HG02885 (cell line): ENCODE data around the gene LSP1.

Experiments used
- ATAC-seq: cut with Tn5 transposase; IDR thresholded peaks from one replicate; pipeline ENCODE4 v1.9.1; 2021; ENCODE audit warnings: mild to moderate bottlenecking; ENCODE audit not compliant: unreplicated experiment, poor library complexity

Gene LSP1

DNA sequence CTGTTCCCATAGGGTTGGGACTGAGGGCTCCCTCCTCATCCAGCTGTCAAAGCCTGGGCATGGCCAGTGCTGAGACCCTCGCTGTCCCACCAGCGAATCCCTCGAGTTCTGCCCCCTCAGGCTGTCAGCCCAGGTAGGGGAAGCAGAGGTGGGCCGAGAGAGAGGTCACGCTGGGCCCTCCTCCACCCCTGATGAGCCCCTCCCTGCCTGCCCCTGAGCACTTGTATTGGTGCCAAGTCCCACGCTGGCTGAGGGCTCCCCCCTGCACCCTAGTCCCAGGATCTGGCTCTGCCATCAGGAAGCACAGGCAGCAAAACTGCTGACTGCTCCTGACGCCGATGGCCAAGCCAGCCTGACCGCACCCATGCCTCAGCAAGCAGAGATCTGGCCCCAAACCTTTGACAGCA is 35.5 kb downstream of the LSP1 start:
- ATAC-seq, result no peak

DNA sequence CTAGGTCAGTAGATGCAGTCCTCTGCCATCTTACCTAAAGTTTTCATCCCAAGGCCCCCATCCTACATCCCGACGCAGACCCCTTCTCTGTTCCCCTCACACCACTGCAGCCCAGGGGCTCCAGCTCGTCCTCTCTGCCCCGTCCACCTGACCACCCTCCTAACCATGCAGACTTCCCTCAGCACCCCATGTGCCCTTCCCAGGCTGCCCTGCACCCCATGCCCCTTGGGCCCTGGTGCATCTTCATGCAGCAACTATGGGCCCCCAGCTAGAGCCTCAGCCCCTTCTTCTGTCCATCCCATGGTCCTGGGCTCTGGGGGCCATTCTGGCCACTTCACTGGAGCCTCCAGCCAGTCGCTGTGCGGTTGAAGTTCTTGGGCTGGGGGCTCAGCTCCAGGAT is 35.9 kb downstream of the LSP1 start:
- no peak for ATAC-seq

DNA sequence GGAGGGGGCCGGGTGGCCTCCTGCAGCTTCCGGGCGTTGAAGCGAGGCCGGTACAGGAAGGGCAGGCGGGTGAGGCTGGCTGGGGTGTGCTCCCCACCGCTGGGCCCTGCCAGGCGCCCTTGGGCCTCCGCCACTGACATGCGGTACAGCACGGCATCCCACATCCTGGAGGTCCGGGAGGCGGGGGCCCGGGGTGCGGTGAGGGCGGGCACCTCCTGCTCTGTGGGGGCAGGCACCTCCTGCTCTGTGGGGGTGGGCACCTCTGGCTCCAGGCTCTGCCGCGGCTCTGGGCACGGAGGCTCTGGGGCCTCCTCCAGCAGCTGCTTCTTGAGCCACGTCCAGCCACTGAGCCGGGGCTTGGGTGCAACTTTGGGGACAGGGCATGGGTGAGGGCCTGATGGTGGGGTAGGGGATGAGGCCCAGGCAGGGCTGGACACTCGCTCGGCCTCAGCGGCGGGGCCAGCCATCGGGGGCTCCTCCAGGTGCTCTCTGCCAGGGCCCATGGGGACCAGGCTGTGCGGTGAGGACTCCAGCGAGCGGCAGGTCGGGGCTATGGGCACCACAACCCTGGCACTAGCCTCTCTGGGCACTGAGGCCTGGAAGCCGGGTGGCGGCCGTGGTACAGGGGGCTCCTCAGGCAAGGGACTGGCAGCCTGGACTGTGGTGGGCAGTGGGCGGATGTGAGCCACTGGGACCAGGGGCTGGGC is 36.5 kb downstream of the LSP1 start:
- ATAC-seq, result no peak

GRCh38 chr11:1889941-1890855 is 37.3 kb downstream of the LSP1 start:
- ATAC-seq, result no peak

DNA sequence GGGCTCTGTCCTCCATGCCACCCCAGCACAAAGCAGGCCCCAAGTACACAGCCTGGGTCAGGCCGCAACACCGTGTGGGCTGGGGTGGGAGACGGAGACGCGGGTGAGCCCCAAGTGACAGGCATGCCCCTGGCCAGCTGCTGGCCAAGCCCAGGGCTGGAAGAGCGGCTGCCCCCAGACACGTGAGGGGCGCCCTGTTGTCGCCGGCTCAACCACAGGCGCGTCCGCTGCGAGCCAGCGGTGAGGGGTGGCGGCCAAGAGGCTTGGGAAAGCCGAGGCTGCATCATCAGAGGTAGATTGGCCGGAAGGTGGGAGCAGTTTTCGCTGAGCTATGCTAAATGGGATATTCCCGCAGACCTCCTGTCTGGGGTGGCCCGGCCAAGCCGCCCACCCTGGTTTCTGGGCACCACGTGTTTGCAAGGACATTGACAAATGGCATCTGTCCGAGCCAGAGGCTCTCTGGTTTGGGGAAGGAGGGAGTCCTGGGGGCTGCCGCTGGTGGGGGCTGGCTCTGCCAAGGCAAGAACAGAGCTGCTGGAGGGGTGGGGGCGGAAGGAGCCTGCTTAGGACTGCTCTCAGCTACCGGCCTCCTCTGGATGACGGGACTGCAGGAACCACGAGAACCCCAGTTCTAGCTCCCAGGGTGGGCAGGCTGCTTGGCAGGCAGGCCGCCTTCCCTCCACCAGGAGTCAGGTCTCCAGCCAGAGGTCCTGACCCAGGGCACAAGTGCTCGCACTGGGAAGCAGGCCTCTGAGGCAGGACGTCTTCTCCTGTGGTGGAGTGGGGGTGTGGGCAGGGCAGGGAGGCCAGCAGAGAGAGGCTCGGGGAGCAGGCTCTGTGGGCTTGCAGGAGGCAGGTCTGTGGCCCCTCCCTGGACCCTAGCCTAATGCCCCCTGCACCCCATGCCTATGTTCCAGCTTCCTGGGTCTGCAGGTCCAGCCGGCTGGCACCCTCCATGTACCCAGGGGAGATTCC is 38.3 kb downstream of the LSP1 start:
- no peak for ATAC-seq

DNA sequence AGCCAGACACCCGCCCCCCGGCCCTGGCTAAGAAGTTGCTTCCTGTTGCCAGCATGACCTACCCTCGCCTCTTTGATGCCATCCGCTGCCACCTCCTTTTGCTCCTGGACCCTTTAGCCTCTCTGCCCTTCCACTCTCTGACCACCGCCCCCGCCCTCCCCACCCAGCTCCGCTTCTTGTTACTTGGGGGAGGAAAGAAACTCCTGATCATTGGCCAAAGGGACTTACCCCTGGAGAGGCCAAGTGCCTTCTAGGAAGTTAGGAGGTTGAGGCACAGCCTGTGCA is 38.9 kb downstream of the LSP1 start, which contains the start of gene PRR33:
Gene PRR33, minus strand, starts transcription at position 65 of the 285 bp plus-strand sequence. CDS start 1,311 bp downstream, outside the sequence.
- no peak for ATAC-seq

GRCh38 chr11:1892116-1892515 is 39.2 kb downstream of the LSP1 start:
- ATAC-seq, result no peak

DNA sequence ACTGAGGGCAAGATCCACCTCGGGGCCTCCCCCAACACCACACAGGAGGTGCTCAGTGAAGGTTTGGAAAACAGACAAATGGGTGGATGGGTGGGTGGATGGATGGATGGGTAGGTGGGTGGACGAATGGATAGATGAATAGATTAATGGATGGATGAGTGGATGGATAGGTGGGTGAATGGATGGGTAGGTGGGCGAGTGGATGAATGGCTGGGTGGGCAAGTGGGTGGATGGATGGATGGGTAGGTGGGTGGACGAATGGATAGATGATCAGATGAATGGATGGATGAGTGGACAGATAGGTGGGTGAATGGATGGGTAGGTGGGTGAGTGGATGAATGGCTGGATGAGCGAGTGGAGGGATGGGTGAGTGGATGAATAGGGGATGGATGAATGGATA is 39.7 kb downstream of the LSP1 start:
- no peak for ATAC-seq

- ATAC-seq, result no peak
Observed at GRCh38 chr11:1893581-1894359, 40.9 kb downstream of the LSP1 start.

- no peak for ATAC-seq
Observed at GRCh38 chr11:1894759-1895158, 41.9 kb downstream of the LSP1 start.

DNA sequence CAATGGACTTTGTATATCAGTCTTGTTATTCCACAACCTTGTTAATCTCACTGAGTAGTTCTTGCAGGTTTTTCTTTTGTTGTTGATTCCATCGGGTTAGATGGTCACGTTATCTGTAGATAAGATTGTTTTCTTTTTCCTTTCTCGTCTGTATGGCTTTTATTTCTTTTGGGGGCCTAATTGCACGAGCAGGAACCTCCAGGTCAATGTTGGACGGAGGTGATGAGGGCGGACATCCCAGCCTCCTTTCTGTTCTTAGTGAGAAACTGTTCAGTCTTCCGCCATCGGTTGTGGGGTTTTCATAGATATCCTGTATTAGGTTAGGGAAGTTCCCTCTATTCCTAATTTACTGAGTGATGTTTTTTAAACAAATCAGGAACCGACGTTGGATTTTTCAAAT is 43.6 kb downstream of the LSP1 start:
- no peak for ATAC-seq

DNA sequence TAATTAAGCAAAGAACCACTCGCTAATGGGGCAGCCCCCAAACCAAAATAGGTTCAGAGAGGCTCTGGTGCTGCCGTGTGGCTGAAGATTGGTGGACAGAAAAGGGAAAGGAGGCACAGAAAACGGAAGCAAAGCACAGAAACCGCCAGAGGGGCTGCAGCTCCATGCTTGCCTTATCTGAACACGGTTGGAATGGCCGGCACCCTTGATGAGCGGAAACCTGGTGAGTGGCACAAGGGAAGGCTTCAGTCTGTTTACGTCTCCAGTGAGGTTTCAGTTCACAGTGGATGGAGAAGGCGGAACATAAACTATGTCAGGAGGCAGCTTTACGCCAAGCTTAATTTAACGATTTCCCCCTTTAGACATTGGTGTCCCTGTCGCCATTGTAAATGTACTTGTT is 44.0 kb downstream of the LSP1 start:
- no peak for ATAC-seq

GRCh38 chr11:1899090-1899489 is 46.2 kb downstream of the LSP1 start:
- no peak for ATAC-seq

GRCh38 chr11:1899686-1900085 is 46.8 kb downstream of the LSP1 start:
- ATAC-seq, result no peak

DNA sequence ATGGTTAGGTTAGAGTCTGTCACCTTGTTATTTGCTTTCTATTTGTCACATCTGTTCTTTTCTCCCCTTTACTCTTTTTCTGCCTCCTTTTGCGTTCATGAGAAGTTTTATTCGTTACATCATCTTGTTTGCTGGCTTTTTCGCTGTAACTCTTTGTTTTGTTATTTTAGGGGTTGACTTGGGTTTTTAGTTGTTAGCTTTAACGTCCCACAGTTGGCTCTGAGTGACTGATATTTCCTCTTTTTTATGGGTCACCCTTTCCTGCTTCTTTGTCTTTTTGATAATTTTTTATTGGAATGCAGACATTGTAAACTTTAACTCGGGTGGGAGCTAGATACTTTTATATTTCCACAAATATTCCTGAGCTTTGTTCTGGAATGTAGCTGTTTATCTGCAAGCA is 53.3 kb downstream of the LSP1 start:
- ATAC-seq, result no peak

GRCh38 chr11:1906611-1907423 is 53.9 kb downstream of the LSP1 start:
- no peak for ATAC-seq

GRCh38 chr11:1908618-1909017 is 55.7 kb downstream of the LSP1 start:
- no peak for ATAC-seq

DNA sequence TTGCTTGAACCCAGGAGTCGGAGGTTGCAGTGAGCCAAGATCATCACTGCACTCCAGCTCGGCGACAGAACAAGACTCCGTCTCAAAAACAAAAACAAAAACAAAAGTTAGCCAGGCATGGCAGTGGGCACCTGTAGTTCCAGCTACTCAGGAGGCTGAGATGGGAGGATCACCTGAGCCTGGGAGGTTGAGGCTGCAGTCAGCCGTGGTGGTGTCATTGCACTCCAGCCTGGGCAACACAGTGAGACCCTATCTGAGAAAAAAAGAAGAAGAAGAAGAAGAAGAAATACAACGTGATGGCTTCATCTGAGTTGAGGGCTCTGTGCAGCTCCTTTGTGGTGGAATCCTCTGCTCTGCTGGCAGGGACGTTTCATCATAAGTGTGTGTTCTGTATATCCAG is 56.6 kb downstream of the LSP1 start:
- ATAC-seq, result no peak

DNA sequence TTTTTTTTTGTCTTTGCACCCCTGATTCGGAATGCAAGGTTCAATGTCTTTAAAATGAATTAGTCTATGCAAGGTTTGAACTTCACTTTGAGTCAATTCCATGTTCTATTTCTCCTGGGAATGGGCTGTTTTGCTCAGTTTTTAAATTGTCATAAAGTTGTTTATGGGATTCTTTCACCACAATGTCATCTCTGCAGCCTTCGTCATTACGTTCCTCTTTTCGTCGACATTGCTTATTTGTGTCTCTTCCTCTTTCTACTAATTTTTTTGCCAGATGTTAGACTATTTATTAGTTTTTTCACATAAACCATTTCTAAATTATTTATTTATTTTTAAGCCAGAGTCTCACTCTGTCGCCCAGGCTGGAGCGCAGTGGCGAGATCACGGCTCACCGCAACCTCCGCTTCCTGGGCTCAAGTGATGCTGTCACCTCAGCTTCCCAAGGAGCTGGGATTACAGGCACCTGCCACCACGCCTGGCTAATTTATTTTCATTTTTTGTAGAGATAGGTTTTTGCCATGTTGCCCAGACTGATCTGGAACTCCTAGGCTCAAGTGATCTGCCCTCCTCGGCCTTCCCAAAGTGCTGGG is 59.5 kb downstream of the LSP1 start:
- no peak for ATAC-seq
